HepG2 (cell line): ENCODE measurements around the gene EEF1A2. TPM values are rescaled to one million over a fixed set of nuclear protein-coding genes. Genes with fewer than 3 reads are reported as not detected.

Experiments
- ATF7 ChIP-seq, 2 experiments: fragments of 450-650 bp in 1 of 2; sonication (generic) in 1 of 2; formaldehyde crosslinking in 1 of 2; IDR thresholded peaks; 2 replicates each; pipeline versions ENCODE4 v1.4.0 to v1.6.1; 2016 to 2020; ENCODE audit warnings: antibody characterized with exemption in 1 of 2, mild to moderate bottlenecking in 1 of 2, missing genetic modification reagents in 1 of 2
- CBFB ChIP-seq: sonication (generic); formaldehyde crosslinking; IDR thresholded peaks from 2 replicates; pipeline ENCODE4 v1.4.0; 2020; ENCODE audit warnings: missing genetic modification reagents
- FOXA1 ChIP-seq, 2 experiments: fragments of 450-650 bp in 1 of 2; sonication (generic) in 1 of 2; formaldehyde crosslinking in 1 of 2; IDR thresholded peaks; 2 replicates each; pipeline versions ENCODE4 v1.4.0 to v1.6.1; 2016 to 2020; ENCODE audit warnings: missing genetic modification reagents in 1 of 2
- FOXK1 ChIP-seq: sonication (generic); formaldehyde crosslinking; IDR thresholded peaks from 2 replicates; pipeline ENCODE4 v1.4.0; 2020; ENCODE audit warnings: low read depth, missing genetic modification reagents, borderline replicate concordance
- NFIC ChIP-seq: IDR thresholded peaks from 2 replicates; pipeline ENCODE4 v1.6.1; 2012; ENCODE audit warnings: mild to moderate bottlenecking, low read length, inconsistent platforms
- RORA ChIP-seq: sonication (generic); formaldehyde crosslinking; IDR thresholded peaks from 2 replicates; pipeline ENCODE4 v1.5.0; 2020; ENCODE audit warnings: mild to moderate bottlenecking, missing genetic modification reagents, moderate library complexity
- SOX5 ChIP-seq: IDR thresholded peaks from 2 replicates; pipeline ENCODE4 v1.6.1; 2016; ENCODE audit warnings: borderline replicate concordance
- SRY ChIP-seq: sonication (generic); formaldehyde crosslinking; IDR thresholded peaks from 2 replicates; pipeline ENCODE4 v1.8.0; 2022; ENCODE audit warnings: mild to moderate bottlenecking, missing genetic modification reagents
- TEAD3 ChIP-seq: optimal IDR thresholded peaks from 2 replicates; pipeline ENCODE3; 2016; ENCODE audit warnings: borderline replicate concordance
- ZNF232 ChIP-seq: sonication (generic); formaldehyde crosslinking; IDR thresholded peaks from 2 replicates; pipeline ENCODE4 v1.4.0; 2020; ENCODE audit warnings: missing genetic modification reagents, borderline replicate concordance
- ZNF468 ChIP-seq: sonication (generic); formaldehyde crosslinking; IDR thresholded peaks from 2 replicates; pipeline ENCODE4 v1.8.0; 2022; ENCODE audit warnings: mild to moderate bottlenecking, moderate library complexity, missing genetic modification reagents
- ZNF496 ChIP-seq: sonication (generic); formaldehyde crosslinking; IDR thresholded peaks from 2 replicates; pipeline ENCODE4 v1.8.1; 2023; ENCODE audit warnings: mild to moderate bottlenecking, moderate library complexity, missing genetic modification reagents; ENCODE audit not compliant: insufficient replicate concordance
- ZNF563 ChIP-seq: sonication (generic); formaldehyde crosslinking; IDR thresholded peaks from 2 replicates; pipeline ENCODE4 v1.8.0; 2022; ENCODE audit warnings: mild to moderate bottlenecking, moderate library complexity, missing genetic modification reagents
- ZNF724P ChIP-seq: sonication (generic); formaldehyde crosslinking; IDR thresholded peaks from 2 replicates; pipeline ENCODE4 v1.8.0; 2022; ENCODE audit warnings: missing genetic modification reagents, borderline replicate concordance
- polyA plus RNA-seq, 8 experiments: library from polyadenylated mRNA; depleted of rRNA in 3 of 8; stranded (reverse) in 7 of 8; unstranded in 1 of 8; fragments of >200 nt; fragmentation: Illumina TruSeq in 4 of 8; extraction: Trizol in 4 of 8; gene quantifications; 2 replicates each; pipeline versions ENCODE4 v1.2.1 to v1.2.3, GENCODE V29; 2011 to 2016; ENCODE audit warnings: low read depth in 4 of 8, missing spikeins in 1 of 8, mixed read lengths in 1 of 8; ENCODE audit not compliant: insufficient read depth in 1 of 8
- total RNA-seq, 5 experiments: library from RNA; depleted of rRNA; stranded (reverse); fragments of >200 nt; fragmentation: Illumina TruSeq; extraction: Trizol; gene quantifications; 2 replicates each; pipeline ENCODE4 v1.2.3, GENCODE V29; 2016; ENCODE audit warnings: low read depth in 1 of 5
- TF ChIP-seq, protein P1 (sequence below): sonication (generic); formaldehyde crosslinking; IDR thresholded peaks from 2 replicates; pipeline ENCODE4 v1.4.0; 2020; ENCODE audit warnings: missing genetic modification reagents
- TF ChIP-seq, protein P2 (sequence below): sonication (generic); formaldehyde crosslinking; IDR thresholded peaks from 2 replicates; pipeline ENCODE4 v1.4.0; 2020; ENCODE audit warnings: missing genetic modification reagents
- TF ChIP-seq, protein P3 (sequence below): IDR thresholded peaks from 2 replicates; pipeline ENCODE4 v1.6.1; 2016; ENCODE audit warnings: low read depth
- TF ChIP-seq, protein P4 (sequence below): sonication (generic); formaldehyde crosslinking; IDR thresholded peaks from 2 replicates; pipeline ENCODE4 v1.8.1; 2023; ENCODE audit warnings: mild to moderate bottlenecking, missing genetic modification reagents, borderline replicate concordance
- TF ChIP-seq, protein P5 (sequence below): sonication (generic); formaldehyde crosslinking; conservative IDR thresholded peaks from 2 replicates; pipeline ENCODE4 v1.4.0; 2020; ENCODE audit warnings: missing genetic modification reagents
- TF ChIP-seq, protein P6 (sequence below): fragments of 450-650 bp; IDR thresholded peaks from 2 replicates; pipeline ENCODE4 v1.6.1; 2017; ENCODE audit warnings: mild to moderate bottlenecking

EEF1A2 gene
- total and polyA plus RNA-seq, 2 of the 13 experiments (the other 11 are each of a cell fraction or from before 2014, with no cell fraction given), result 0.44 to 0.87 TPM

DNA sequence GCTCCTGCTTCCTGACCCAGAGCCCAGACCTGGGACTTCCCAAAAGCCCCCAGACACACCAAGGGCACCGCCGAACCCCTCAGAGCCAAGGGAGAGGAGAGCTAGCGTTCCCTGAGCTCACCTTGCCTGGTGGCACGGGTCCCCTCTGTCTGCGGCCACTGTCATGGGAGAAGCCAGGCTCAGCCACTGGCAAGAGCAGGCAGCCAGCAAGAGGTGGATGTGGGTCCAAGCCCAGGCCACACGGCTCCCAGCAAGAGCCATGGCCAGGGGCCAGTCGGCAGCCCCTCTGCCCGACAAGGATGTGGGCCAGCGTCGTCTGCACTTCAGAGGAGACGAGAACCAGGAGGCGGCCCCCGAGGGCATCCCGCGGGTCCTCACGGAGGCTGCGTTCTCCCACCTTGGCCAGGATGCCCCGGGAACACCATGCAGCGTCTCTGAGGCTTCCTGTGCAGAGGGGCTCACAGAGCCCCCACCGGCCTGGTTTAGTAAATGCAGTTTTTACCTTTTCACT is 19.5 kb upstream of the EEF1A2 start (continued):
- TF ChIP-seq ZNF563 (CRISPR knock-in tag) (0 out of 2 replicates have a peak, but pooled peaks have one; percentile 27), ZNF496 (CRISPR knock-in tag) (no peak), RORA (CRISPR knock-in tag) (no peak), CBFB (CRISPR knock-in tag) (no peak), FOXK1 (CRISPR knock-in tag) (no peak), NFIC (no peak), ATF7 (IDR thresholded peaks at IDR 0.05) (no peak), ATF7 (CRISPR knock-in tag; IDR thresholded peaks at IDR 0.05) (peak; percentile 49; the same call in 1 of the 2 replicates), ZNF468 (no peak), SOX5 (CRISPR knock-in tag) (no peak), TEAD3 (no peak), FOXA1 (IDR thresholded peaks at IDR 0.05) (no peak), FOXA1 (CRISPR knock-in tag; IDR thresholded peaks at IDR 0.05) (no peak), SRY (CRISPR knock-in tag) (no peak), ZNF232 (no peak), ZNF724P (CRISPR knock-in tag) (no peak)
- TF ChIP-seq, protein P1, sequence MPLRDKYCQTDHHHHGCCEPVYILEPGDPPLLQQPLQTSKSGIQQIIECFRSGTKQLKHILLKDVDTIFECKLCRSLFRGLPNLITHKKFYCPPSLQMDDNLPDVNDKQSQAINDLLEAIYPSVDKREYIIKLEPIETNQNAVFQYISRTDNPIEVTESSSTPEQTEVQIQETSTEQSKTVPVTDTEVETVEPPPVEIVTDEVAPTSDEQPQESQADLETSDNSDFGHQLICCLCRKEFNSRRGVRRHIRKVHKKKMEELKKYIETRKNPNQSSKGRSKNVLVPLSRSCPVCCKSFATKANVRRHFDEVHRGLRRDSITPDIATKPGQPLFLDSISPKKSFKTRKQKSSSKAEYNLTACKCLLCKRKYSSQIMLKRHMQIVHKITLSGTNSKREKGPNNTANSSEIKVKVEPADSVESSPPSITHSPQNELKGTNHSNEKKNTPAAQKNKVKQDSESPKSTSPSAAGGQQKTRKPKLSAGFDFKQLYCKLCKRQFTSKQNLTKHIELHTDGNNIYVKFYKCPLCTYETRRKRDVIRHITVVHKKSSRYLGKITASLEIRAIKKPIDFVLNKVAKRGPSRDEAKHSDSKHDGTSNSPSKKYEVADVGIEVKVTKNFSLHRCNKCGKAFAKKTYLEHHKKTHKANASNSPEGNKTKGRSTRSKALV (CRISPR knock-in tag), result no peak
- TF ChIP-seq, protein P2, sequence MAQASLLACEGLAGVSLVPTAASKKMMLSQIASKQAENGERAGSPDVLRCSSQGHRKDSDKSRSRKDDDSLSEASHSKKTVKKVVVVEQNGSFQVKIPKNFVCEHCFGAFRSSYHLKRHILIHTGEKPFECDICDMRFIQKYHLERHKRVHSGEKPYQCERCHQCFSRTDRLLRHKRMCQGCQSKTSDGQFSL (CRISPR knock-in tag), result no peak
- TF ChIP-seq, protein P3, sequence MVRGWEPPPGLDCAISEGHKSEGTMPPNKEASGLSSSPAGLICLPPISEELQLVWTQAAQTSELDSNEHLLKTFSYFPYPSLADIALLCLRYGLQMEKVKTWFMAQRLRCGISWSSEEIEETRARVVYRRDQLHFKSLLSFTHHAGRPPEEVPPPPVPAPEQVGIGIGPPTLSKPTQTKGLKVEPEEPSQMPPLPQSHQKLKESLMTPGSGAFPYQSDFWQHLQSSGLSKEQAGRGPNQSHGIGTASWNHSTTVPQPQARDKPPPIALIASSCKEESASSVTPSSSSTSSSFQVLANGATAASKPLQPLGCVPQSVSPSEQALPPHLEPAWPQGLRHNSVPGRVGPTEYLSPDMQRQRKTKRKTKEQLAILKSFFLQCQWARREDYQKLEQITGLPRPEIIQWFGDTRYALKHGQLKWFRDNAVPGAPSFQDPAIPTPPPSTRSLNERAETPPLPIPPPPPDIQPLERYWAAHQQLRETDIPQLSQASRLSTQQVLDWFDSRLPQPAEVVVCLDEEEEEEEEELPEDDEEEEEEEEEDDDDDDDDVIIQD (CRISPR knock-in tag), result no peak
- TF ChIP-seq, protein P4, sequence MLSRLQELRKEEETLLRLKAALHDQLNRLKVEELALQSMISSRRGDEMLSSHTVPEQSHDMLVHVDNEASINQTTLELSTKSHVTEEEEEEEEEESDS (CRISPR knock-in tag), result no peak
- TF ChIP-seq, protein P5, sequence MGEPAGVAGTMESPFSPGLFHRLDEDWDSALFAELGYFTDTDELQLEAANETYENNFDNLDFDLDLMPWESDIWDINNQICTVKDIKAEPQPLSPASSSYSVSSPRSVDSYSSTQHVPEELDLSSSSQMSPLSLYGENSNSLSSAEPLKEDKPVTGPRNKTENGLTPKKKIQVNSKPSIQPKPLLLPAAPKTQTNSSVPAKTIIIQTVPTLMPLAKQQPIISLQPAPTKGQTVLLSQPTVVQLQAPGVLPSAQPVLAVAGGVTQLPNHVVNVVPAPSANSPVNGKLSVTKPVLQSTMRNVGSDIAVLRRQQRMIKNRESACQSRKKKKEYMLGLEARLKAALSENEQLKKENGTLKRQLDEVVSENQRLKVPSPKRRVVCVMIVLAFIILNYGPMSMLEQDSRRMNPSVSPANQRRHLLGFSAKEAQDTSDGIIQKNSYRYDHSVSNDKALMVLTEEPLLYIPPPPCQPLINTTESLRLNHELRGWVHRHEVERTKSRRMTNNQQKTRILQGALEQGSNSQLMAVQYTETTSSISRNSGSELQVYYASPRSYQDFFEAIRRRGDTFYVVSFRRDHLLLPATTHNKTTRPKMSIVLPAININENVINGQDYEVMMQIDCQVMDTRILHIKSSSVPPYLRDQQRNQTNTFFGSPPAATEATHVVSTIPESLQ (CRISPR knock-in tag), result no peak
- TF ChIP-seq, protein P6, sequence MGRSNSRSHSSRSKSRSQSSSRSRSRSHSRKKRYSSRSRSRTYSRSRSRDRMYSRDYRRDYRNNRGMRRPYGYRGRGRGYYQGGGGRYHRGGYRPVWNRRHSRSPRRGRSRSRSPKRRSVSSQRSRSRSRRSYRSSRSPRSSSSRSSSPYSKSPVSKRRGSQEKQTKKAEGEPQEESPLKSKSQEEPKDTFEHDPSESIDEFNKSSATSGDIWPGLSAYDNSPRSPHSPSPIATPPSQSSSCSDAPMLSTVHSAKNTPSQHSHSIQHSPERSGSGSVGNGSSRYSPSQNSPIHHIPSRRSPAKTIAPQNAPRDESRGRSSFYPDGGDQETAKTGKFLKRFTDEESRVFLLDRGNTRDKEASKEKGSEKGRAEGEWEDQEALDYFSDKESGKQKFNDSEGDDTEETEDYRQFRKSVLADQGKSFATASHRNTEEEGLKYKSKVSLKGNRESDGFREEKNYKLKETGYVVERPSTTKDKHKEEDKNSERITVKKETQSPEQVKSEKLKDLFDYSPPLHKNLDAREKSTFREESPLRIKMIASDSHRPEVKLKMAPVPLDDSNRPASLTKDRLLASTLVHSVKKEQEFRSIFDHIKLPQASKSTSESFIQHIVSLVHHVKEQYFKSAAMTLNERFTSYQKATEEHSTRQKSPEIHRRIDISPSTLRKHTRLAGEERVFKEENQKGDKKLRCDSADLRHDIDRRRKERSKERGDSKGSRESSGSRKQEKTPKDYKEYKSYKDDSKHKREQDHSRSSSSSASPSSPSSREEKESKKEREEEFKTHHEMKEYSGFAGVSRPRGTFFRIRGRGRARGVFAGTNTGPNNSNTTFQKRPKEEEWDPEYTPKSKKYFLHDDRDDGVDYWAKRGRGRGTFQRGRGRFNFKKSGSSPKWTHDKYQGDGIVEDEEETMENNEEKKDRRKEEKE, result no peak
